HepG2 (cell line): ENCODE data around the gene PCIF1. TPM values are rescaled to one million over a fixed set of nuclear protein-coding genes. Genes with fewer than 3 reads are reported as not detected.

Experiments used
- ATF7-NPFF ChIP-seq: sonication (generic); formaldehyde crosslinking; IDR thresholded peaks from 2 replicates; pipeline ENCODE4 v1.8.1; 2023; ENCODE audit warnings: mild to moderate bottlenecking, low read depth, missing genetic modification reagents, moderate library complexity
- ATM ChIP-seq: fragments of 450-650 bp; IDR thresholded peaks from 2 replicates; pipeline ENCODE4 v1.7.1; 2017; ENCODE audit warnings: mild to moderate bottlenecking, borderline replicate concordance
- CEBPB ChIP-seq: IDR thresholded peaks from 2 replicates; pipeline ENCODE4 v1.6.1; 2011; ENCODE audit warnings: low read depth, low read length, improper control_type of control experiment, borderline replicate concordance
- ELF4 ChIP-seq: sonication (generic); formaldehyde crosslinking; IDR thresholded peaks from 2 replicates; pipeline ENCODE4 v1.5.0; 2020; ENCODE audit warnings: missing genetic modification reagents, mild to moderate bottlenecking, moderate library complexity, borderline replicate concordance
- HOXA9 ChIP-seq: sonication (generic); formaldehyde crosslinking; IDR thresholded peaks from 2 replicates; pipeline ENCODE4 v1.8.1; 2022; ENCODE audit warnings: missing genetic modification reagents, mild to moderate bottlenecking, moderate library complexity, borderline replicate concordance
- KAT7 ChIP-seq: IDR thresholded peaks from 2 replicates; pipeline ENCODE4 v1.6.1; 2018; ENCODE audit warnings: borderline replicate concordance, missing compliant biosample characterization
- KLF16 ChIP-seq, 2 experiments: sonication (generic) in 1 of 2; formaldehyde crosslinking in 1 of 2; IDR thresholded peaks; 2 replicates each; pipeline versions ENCODE4 v1.6.1 to v1.8.0; 2016 to 2023; ENCODE audit warnings: missing genetic modification reagents in 2 of 2, missing compliant biosample characterization in 1 of 2
- NCOA1 ChIP-seq: sonication (generic); formaldehyde crosslinking; IDR thresholded peaks from 2 replicates; pipeline ENCODE4 v1.9.0; 2021; ENCODE audit warnings: missing genetic modification reagents
- POGZ ChIP-seq: sonication (generic); formaldehyde crosslinking; IDR thresholded peaks from 2 replicates; pipeline ENCODE4 v1.4.0; 2020; ENCODE audit warnings: mild to moderate bottlenecking, missing genetic modification reagents
- RBM22 ChIP-seq: fragments of 200-400 bp; formaldehyde crosslinking; optimal IDR thresholded peaks from 2 replicates; pipeline ENCODE3; 2017; ENCODE audit warnings: mild to moderate bottlenecking, low read length, moderate library complexity
- SNAI1 ChIP-seq: sonication (generic); formaldehyde crosslinking; IDR thresholded peaks from 2 replicates; pipeline ENCODE4 v1.5.0; 2020; ENCODE audit warnings: mild to moderate bottlenecking, missing genetic modification reagents, borderline replicate concordance
- ZKSCAN5 ChIP-seq: sonication (generic); formaldehyde crosslinking; IDR thresholded peaks from 2 replicates; pipeline ENCODE4 v1.5.1; 2020; ENCODE audit warnings: mild to moderate bottlenecking, missing genetic modification reagents
- ZNF772 ChIP-seq: sonication (generic); formaldehyde crosslinking; IDR thresholded peaks from 2 replicates; pipeline ENCODE4 v1.5.0; 2020; ENCODE audit warnings: mild to moderate bottlenecking, missing genetic modification reagents
- ZNF782 ChIP-seq: sonication (generic); formaldehyde crosslinking; IDR thresholded peaks from 2 replicates; pipeline ENCODE4 v1.4.0; 2020; ENCODE audit warnings: missing genetic modification reagents, mild to moderate bottlenecking, borderline replicate concordance
- ZNF792 ChIP-seq: IDR thresholded peaks from 2 replicates; pipeline ENCODE4 v1.6.1; 2016
- polyA plus RNA-seq, 8 experiments: library from polyadenylated mRNA; depleted of rRNA in 3 of 8; stranded (reverse) in 7 of 8; unstranded in 1 of 8; fragments of >200 nt; fragmentation: Illumina TruSeq in 4 of 8; extraction: Trizol in 4 of 8; gene quantifications; 2 replicates each; pipeline versions ENCODE4 v1.2.1 to v1.2.3, GENCODE V29; 2011 to 2016; ENCODE audit warnings: low read depth in 4 of 8, missing spikeins in 1 of 8, mixed read lengths in 1 of 8; ENCODE audit not compliant: insufficient read depth in 1 of 8
- total RNA-seq, 5 experiments: library from RNA; depleted of rRNA; stranded (reverse); fragments of >200 nt; fragmentation: Illumina TruSeq; extraction: Trizol; gene quantifications; 2 replicates each; pipeline ENCODE4 v1.2.3, GENCODE V29; 2016; ENCODE audit warnings: low read depth in 1 of 5
- TF ChIP-seq, protein P1 (sequence below): sonication (generic); formaldehyde crosslinking; IDR thresholded peaks from 2 replicates; pipeline ENCODE4 v1.4.0; 2020; ENCODE audit warnings: missing genetic modification reagents
- TF ChIP-seq, protein P2 (sequence below): sonication (generic); formaldehyde crosslinking; IDR thresholded peaks from 2 replicates; pipeline ENCODE4 v1.4.0; 2020; ENCODE audit warnings: missing genetic modification reagents
- TF ChIP-seq, protein P3 (sequence below): sonication (generic); IDR thresholded peaks from 2 replicates; pipeline ENCODE4 v1.6.1; 2016; ENCODE audit warnings: low read depth, borderline replicate concordance
- TF ChIP-seq, protein P4 (sequence below): sonication (generic); formaldehyde crosslinking; IDR thresholded peaks from 2 replicates; pipeline ENCODE4 v1.8.0; 2022; ENCODE audit warnings: mild to moderate bottlenecking, missing genetic modification reagents
- TF ChIP-seq, protein P5 (sequence below): sonication (generic); formaldehyde crosslinking; IDR thresholded peaks from 2 replicates; pipeline ENCODE4 v1.5.0; 2020; ENCODE audit warnings: missing genetic modification reagents, mild to moderate bottlenecking, borderline replicate concordance
- TF ChIP-seq, protein P6 (sequence below): sonication (generic); formaldehyde crosslinking; IDR thresholded peaks from 2 replicates; pipeline ENCODE4 v1.5.1; 2020; ENCODE audit warnings: mild to moderate bottlenecking, missing genetic modification reagents, moderate library complexity

The PCIF1 gene
- total and polyA plus RNA-seq, 2 of the 13 experiments (the other 11 are each of a cell fraction or from before 2014, with no cell fraction given) = 20.9 to 24.4 TPM

DNA sequence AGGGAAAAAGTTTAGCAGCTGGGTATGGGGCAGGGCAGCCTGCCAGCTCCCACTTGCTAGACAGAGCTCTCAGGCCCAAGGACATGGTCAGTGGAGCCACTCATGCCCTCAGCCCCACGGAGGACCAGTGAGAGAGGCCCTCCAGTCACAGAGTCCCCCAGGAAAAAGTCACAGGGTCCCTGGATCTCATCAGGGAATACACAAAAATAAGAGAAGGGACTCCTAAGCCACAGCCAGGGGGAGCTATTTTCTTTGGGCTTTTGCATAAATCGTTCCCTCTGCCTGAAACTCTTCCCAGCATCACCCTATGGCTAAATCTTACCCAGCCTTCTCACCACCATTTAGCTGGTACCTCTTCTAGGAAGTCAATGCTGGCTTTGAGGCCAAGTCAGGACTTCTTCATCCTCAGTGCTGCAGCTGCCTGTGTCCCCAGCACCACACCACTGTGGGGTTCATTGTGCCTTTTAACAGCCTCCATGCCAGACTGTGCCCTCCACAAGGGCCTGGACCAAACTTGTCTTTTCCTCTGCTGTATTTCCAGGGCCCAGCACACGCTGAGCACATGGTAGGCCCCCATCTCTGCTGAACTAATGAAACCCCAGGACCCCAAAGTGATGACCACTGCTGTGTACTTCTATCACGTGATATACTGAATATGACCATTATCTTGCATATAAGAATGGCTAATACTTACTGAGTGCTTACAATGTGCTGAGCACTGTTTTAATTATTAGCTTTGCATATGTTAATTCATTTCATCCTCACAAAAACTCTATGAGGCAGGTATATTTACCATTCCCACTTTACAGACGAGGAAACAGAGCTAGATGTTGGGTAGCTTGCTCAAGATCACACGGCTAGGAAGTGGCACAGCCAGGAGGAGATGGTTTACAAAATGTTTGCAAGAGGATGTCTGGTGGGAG lies 35.5 kb downstream of the PCIF1 start (continued):
- TF ChIP-seq ATM (no peak), HOXA9 (CRISPR knock-in tag) (no peak), ZNF772 (CRISPR knock-in tag) (0 out of 2 replicates have a peak, but pooled peaks have one; percentile 51), KLF16 (CRISPR knock-in tag; IDR thresholded peaks at IDR 0.05) (peak in 1 of 2 experiments; percentile 59; a peak in 1 of 4 replicates), NCOA1 (no peak), ATF7-NPFF (CRISPR knock-in tag) (0 out of 2 replicates have a peak, but pooled peaks have one; percentile 62), KAT7 (CRISPR knock-in tag) (0 out of 2 replicates have a peak, but pooled peaks have one; percentile 29), ZNF782 (no peak), ELF4 (CRISPR knock-in tag) (no peak), POGZ (CRISPR knock-in tag) (no peak), CEBPB (no peak), ZKSCAN5 (CRISPR knock-in tag) (no peak), SNAI1 (CRISPR knock-in tag) (no peak), ZNF792 (no peak), RBM22 (no peak)
- TF ChIP-seq, protein P1, sequence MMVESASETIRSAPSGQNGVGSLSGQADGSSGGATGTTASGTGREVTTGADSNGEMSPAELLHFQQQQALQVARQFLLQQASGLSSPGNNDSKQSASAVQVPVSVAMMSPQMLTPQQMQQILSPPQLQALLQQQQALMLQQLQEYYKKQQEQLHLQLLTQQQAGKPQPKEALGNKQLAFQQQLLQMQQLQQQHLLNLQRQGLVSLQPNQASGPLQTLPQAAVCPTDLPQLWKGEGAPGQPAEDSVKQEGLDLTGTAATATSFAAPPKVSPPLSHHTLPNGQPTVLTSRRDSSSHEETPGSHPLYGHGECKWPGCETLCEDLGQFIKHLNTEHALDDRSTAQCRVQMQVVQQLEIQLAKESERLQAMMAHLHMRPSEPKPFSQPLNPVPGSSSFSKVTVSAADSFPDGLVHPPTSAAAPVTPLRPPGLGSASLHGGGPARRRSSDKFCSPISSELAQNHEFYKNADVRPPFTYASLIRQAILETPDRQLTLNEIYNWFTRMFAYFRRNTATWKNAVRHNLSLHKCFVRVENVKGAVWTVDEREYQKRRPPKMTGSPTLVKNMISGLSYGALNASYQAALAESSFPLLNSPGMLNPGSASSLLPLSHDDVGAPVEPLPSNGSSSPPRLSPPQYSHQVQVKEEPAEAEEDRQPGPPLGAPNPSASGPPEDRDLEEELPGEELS = no peak
- TF ChIP-seq, protein P2, sequence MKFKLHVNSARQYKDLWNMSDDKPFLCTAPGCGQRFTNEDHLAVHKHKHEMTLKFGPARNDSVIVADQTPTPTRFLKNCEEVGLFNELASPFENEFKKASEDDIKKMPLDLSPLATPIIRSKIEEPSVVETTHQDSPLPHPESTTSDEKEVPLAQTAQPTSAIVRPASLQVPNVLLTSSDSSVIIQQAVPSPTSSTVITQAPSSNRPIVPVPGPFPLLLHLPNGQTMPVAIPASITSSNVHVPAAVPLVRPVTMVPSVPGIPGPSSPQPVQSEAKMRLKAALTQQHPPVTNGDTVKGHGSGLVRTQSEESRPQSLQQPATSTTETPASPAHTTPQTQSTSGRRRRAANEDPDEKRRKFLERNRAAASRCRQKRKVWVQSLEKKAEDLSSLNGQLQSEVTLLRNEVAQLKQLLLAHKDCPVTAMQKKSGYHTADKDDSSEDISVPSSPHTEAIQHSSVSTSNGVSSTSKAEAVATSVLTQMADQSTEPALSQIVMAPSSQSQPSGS (CRISPR knock-in tag) = no peak
- TF ChIP-seq, protein P3, sequence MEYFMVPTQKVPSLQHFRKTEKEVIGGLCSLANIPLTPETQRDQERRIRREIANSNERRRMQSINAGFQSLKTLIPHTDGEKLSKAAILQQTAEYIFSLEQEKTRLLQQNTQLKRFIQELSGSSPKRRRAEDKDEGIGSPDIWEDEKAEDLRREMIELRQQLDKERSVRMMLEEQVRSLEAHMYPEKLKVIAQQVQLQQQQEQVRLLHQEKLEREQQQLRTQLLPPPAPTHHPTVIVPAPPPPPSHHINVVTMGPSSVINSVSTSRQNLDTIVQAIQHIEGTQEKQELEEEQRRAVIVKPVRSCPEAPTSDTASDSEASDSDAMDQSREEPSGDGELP = no peak
- TF ChIP-seq, protein P4, sequence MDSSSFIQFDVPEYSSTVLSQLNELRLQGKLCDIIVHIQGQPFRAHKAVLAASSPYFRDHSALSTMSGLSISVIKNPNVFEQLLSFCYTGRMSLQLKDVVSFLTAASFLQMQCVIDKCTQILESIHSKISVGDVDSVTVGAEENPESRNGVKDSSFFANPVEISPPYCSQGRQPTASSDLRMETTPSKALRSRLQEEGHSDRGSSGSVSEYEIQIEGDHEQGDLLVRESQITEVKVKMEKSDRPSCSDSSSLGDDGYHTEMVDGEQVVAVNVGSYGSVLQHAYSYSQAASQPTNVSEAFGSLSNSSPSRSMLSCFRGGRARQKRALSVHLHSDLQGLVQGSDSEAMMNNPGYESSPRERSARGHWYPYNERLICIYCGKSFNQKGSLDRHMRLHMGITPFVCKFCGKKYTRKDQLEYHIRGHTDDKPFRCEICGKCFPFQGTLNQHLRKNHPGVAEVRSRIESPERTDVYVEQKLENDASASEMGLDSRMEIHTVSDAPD (CRISPR knock-in tag) = 0 out of 2 replicates have a peak, but pooled peaks have one; percentile 14
- TF ChIP-seq, protein P5, sequence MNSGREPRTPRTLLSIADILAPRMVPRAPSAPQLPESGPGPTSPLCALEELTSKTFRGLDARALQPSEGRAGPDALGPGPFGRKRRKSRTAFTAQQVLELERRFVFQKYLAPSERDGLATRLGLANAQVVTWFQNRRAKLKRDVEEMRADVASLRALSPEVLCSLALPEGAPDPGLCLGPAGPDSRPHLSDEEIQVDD (CRISPR knock-in tag) = no peak
- TF ChIP-seq, protein P6, sequence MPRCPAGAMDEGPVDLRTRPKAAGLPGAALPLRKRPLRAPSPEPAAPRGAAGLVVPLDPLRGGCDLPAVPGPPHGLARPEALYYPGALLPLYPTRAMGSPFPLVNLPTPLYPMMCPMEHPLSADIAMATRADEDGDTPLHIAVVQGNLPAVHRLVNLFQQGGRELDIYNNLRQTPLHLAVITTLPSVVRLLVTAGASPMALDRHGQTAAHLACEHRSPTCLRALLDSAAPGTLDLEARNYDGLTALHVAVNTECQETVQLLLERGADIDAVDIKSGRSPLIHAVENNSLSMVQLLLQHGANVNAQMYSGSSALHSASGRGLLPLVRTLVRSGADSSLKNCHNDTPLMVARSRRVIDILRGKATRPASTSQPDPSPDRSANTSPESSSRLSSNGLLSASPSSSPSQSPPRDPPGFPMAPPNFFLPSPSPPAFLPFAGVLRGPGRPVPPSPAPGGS = peak; percentile 44; the same call in 1 of the 2 replicates
